IMR-90 (cell line): ENCODE measurements around the gene SLC26A8. TPM values are rescaled to one million over a fixed set of nuclear protein-coding genes. Genes with fewer than 3 reads are reported as not detected.

Experiments
- ATAC-seq: fragments of 200-7000 bp; cut with Tn5 transposase; 2 replicates; pipeline ENCODE4 v1.9.1; 2020; ENCODE audit warnings: low read depth, mild to moderate bottlenecking, moderate library complexity
- BruUV-seq: library from RNA; stranded (reverse); fragments of 400-500 nt; replicated peaks from 2 replicates; lab custom pipeline; 2021; lab: Mats Ljungman, UMichigan
- CTCF ChIA-PET: fragments of 300-600 bp; formaldehyde crosslinking; extraction: SDS; loops from one replicate; lab custom pipeline; 2021; ENCODE audit warnings: antibody characterized with exemption; lab: Yijun Ruan, JAX
- POLR2A ChIA-PET: fragments of 300-600 bp; sonication (Branson Sonifier 250); formaldehyde crosslinking; loops from one replicate; lab custom pipeline; 2022; ENCODE audit warnings: antibody characterized with exemption; ENCODE audit not compliant: unreplicated experiment; lab: Charles Lee
- DNase-seq: peaks from one replicate; pipeline ENCODE4 v3.0.0; 2013
- H2AFZ ChIP-seq: replicated peaks from 2 replicates; pipeline ENCODE3; 2013; ENCODE audit warnings: low read length, mild to moderate bottlenecking; ENCODE audit not compliant: poor library complexity
- H2AK5ac ChIP-seq: 2 replicates; pipeline ENCODE4 v1.6.1; 2013; ENCODE audit warnings: low read depth, low read length, inconsistent platforms
- H2AK9ac ChIP-seq: replicated peaks from 2 replicates; pipeline ENCODE3; 2013; ENCODE audit warnings: mild to moderate bottlenecking, low read depth, low read length, moderate library complexity; ENCODE audit not compliant: poor library complexity
- H2BK120ac ChIP-seq: 2 replicates; pipeline ENCODE4 v1.6.1; 2013; ENCODE audit warnings: low read depth, low read length, inconsistent platforms
- H2BK15ac ChIP-seq: 3 replicates; pipeline ENCODE4 v1.6.1; 2013; ENCODE audit warnings: low read depth, low read length, inconsistent platforms
- H2BK20ac ChIP-seq: 2 replicates; pipeline ENCODE4 v1.6.1; 2013; ENCODE audit warnings: low read depth, mild to moderate bottlenecking, inconsistent platforms, low read length, moderate library complexity
- H2BK5ac ChIP-seq: 2 replicates; pipeline ENCODE4 v1.6.1; 2013; ENCODE audit warnings: mild to moderate bottlenecking, low read depth, low read length, inconsistent platforms; ENCODE audit not compliant: poor library complexity, severe bottlenecking
- H3K14ac ChIP-seq: replicated peaks from 2 replicates; pipeline ENCODE4 v1.6.1; 2013; ENCODE audit warnings: low read depth, low read length, inconsistent platforms
- H3K18ac ChIP-seq: 2 replicates; pipeline ENCODE4 v1.6.1; 2013; ENCODE audit warnings: low read depth, low read length, control low read depth
- H3K23ac ChIP-seq: 2 replicates; pipeline ENCODE4 v1.6.1; 2013; ENCODE audit warnings: low read depth, low read length, inconsistent platforms
- H3K27ac ChIP-seq: 2 replicates; pipeline ENCODE4 v1.5.1; 2013; ENCODE audit warnings: mild to moderate bottlenecking, control low read depth, low read length; ENCODE audit not compliant: insufficient read depth
- H3K27me3 ChIP-seq: 2 replicates; pipeline ENCODE4 v1.6.1; 2013; ENCODE audit warnings: low read length; ENCODE audit not compliant: control insufficient read depth, insufficient read depth
- H3K36me3 ChIP-seq: 2 replicates; pipeline ENCODE4 v1.6.1; 2013; ENCODE audit warnings: low read length, mixed read lengths; ENCODE audit not compliant: control insufficient read depth, insufficient read depth
- H3K4ac ChIP-seq: 2 replicates; pipeline ENCODE4 v1.6.1; 2013; ENCODE audit warnings: low read depth, low read length, inconsistent platforms
- H3K4me1 ChIP-seq: 2 replicates; pipeline ENCODE4 v1.6.1; 2013; ENCODE audit warnings: low read length, mixed read lengths; ENCODE audit not compliant: control insufficient read depth, insufficient read depth
- H3K4me2 ChIP-seq: 2 replicates; pipeline ENCODE4 v1.6.1; 2013; ENCODE audit warnings: low read depth, mild to moderate bottlenecking, control low read depth, low read length, moderate library complexity
- H3K4me3 ChIP-seq: 2 replicates; pipeline ENCODE4 v1.5.1; 2013; ENCODE audit warnings: low read depth, mild to moderate bottlenecking, control low read depth, low read length, moderate library complexity; ENCODE audit not compliant: insufficient read depth
- H3K56ac ChIP-seq: 2 replicates; pipeline ENCODE4 v1.6.1; 2013; ENCODE audit warnings: low read length, inconsistent platforms; ENCODE audit not compliant: insufficient read depth; ENCODE audit errors: extremely low read depth
- H3K79me1 ChIP-seq, 2 experiments: 2 replicates each; pipeline ENCODE4 v1.6.1; 2013; ENCODE audit warnings: low read length in 2 of 2, inconsistent platforms in 1 of 2, low read depth in 1 of 2
- H3K9ac ChIP-seq: 2 replicates; pipeline ENCODE4 v1.6.1; 2013; ENCODE audit warnings: low read depth, low read length, control low read depth
- H3K9me1 ChIP-seq: 2 replicates; pipeline ENCODE4 v1.6.1; 2013; ENCODE audit warnings: low read length, inconsistent platforms; ENCODE audit not compliant: insufficient read depth
- H3K9me3 ChIP-seq: 2 replicates; pipeline ENCODE4 v1.6.1; 2013; ENCODE audit warnings: low read length; ENCODE audit not compliant: control insufficient read depth, insufficient read depth
- H4K20me1 ChIP-seq: 2 replicates; pipeline ENCODE4 v1.6.1; 2013; ENCODE audit warnings: low read length, inconsistent platforms; ENCODE audit not compliant: insufficient read depth
- H4K5ac ChIP-seq: 2 replicates; pipeline ENCODE4 v1.6.1; 2013; ENCODE audit warnings: mild to moderate bottlenecking, low read depth, low read length, control low read depth
- H4K8ac ChIP-seq, 2 experiments: 2 replicates each; pipeline ENCODE4 v1.6.1; 2013; ENCODE audit warnings: low read depth in 2 of 2, low read length in 2 of 2, control low read depth in 1 of 2, inconsistent platforms in 1 of 2
- H4K91ac ChIP-seq: 2 replicates; pipeline ENCODE4 v1.6.1; 2013; ENCODE audit warnings: low read depth, low read length, inconsistent platforms; ENCODE audit not compliant: insufficient read depth
- CEBPB ChIP-seq: IDR thresholded peaks from 2 replicates; pipeline ENCODE4 v1.6.1; 2012; ENCODE audit warnings: low read depth, low read length, improper control_type of control experiment
- FOS ChIP-seq: fragments of 150-350 bp; IDR thresholded peaks from 2 replicates; pipeline ENCODE4 v1.6.1; 2016; ENCODE audit warnings: low read depth, low read length
- MAFK ChIP-seq: IDR thresholded peaks from 2 replicates; pipeline ENCODE4 v1.6.1; 2012; ENCODE audit warnings: low read depth, low read length, improper control_type of control experiment
- RAD21 ChIP-seq: IDR thresholded peaks from 2 replicates; pipeline ENCODE4 v1.6.1; 2012; ENCODE audit warnings: low read length, improper control_type of control experiment
- RCOR1 ChIP-seq: IDR thresholded peaks from 2 replicates; pipeline ENCODE4 v1.6.1; 2012; ENCODE audit warnings: mild to moderate bottlenecking, low read length, improper control_type of control experiment; ENCODE audit not compliant: insufficient replicate concordance
- RFX5 ChIP-seq: IDR thresholded peaks from 2 replicates; pipeline ENCODE4 v1.8.0; 2012; ENCODE audit warnings: low read depth, mild to moderate bottlenecking, low read length, moderate library complexity
- WGBS, 2 experiments: methylation state at CpG; one replicate each; pipeline versions ENCODE4 v1.1.5 to v1.1.7; 2013; ENCODE audit warnings: missing lambda C conversion rate in 2 of 2; ENCODE audit not compliant: insufficient read length in 1 of 2; ENCODE audit errors: extremely low coverage in 2 of 2; 5-methylcytosine and 5-hydroxymethylcytosine counted together
- dilution Hi-C: fragments of 300-500 bp; cut with HindIII; formaldehyde crosslinking; loops from one replicate; pipeline ENCODE4 v1.14.3; 2018; ENCODE audit warnings: low sequenced_read_pairs; ENCODE audit not compliant: unreplicated experiment
- in situ Hi-C: fragments of 300-500 bp; cut with MboI; formaldehyde crosslinking; loops from 3 replicates; pipeline ENCODE4 v1.14.3; 2019; ENCODE audit warnings: low sequenced_read_pairs, inconsistent platforms, mixed read lengths
- intact Hi-C: fragments of 100-400 bp; cut with micrococcal nuclease; formaldehyde crosslinking; loops from 2 replicates; pipeline ENCODE4 v1.10.0; 2022
- polyA plus RNA-seq, 3 experiments: library from polyadenylated mRNA; depleted of rRNA; stranded (reverse); fragments of >200 nt; gene quantifications; 2 replicates each; pipeline ENCODE4 v1.2.3, GENCODE V29; 2012; ENCODE audit warnings: low replicate concordance in 1 of 3
- total RNA-seq: library from RNA; depleted of rRNA; stranded (reverse); fragments of >200 nt; gene quantifications from 2 replicates; pipeline ENCODE4 v1.2.3, GENCODE V29; 2012
- TF ChIP-seq, protein P1 (sequence below): fragments of 150-350 bp; IDR thresholded peaks from 2 replicates; pipeline ENCODE4 v1.6.1; 2016; ENCODE audit warnings: low read depth, mild to moderate bottlenecking, low read length, moderate library complexity, borderline replicate concordance
- TF ChIP-seq, protein P2 (sequence below): fragments of 150-350 bp; IDR thresholded peaks from 2 replicates; pipeline ENCODE4 v1.6.1; 2017; ENCODE audit warnings: mild to moderate bottlenecking, antibody characterized with exemption, low read length, low read depth

SLC26A8 gene
- total and polyA plus RNA-seq, 2 of the 4 experiments (the other 2 are of a cell fraction): 0.07 TPM; not detected in 1

DNA sequence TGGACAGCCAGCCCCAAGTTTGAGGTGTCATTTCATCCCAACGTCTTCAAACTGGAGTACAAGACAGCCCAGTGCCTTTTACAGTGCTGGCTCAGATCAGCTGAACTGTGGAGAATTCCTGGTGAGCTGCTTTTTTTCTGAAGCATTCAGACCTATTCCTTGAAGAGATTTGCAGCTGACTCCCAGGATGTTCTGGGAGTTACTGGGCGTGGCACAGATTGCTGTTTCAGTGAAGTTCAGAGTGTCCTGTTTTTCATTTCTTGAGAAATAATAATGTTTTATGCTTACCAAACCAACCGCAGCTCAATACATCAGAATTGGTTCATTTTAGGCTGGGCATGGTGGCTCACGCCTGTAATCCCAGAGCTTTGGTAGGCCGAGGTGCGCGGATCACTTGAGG is 70.1 kb downstream of the SLC26A8 start:
- Histone ChIP-seq H2BK5ac (no peak overlapping the region), H2AK9ac (no peak overlapping the region), H2AFZ (peak overlapping the region; percentile 61), H3K9ac (no peak overlapping the region), H3K9me1 (peaks cover 4% of the 10 kb centered on the region), H3K4me1 (peaks cover 3% of the 10 kb centered on the region; the same call in 1 of the 2 replicates), H3K23ac (no peak overlapping the region), H3K56ac (no peak overlapping the region), H4K5ac (no peak overlapping the region), H3K9me3 (no peaks in the 10 kb centered on the region), H3K14ac (no peak overlapping the region), H4K91ac (no peak overlapping the region), H3K18ac (no peak overlapping the region), H3K27me3 (peaks cover 8% of the 10 kb centered on the region), H3K4ac (no peak overlapping the region), H4K8ac (no peak overlapping the region), H4K20me1 (no peaks in the 10 kb centered on the region), H3K79me1 (no peaks in the 10 kb centered on the region), H3K36me3 (no peaks in the 10 kb centered on the region), H2BK120ac (no peak overlapping the region), H2BK20ac (no peak overlapping the region), H3K4me2 (no peak overlapping the region), H2BK15ac (no peak overlapping the region), H3K4me3 (no peak overlapping the region), H2AK5ac (no peak overlapping the region), H3K27ac (no peak overlapping the region)
- ChIA-PET CTCF (no interaction called here), POLR2A (no interaction called here)
- intact Hi-C loops: no loop called here
- dilution Hi-C loops: no loop called here
- in situ Hi-C loops: loop anchor here (25.0 kb wide), 1 partner anchor 417 kb away; no protein-coding TSS in a partner anchor
- no TSS peak for BruUV-seq
- WGBS, 2 experiments: 92% methylated on average over 1 of the region's 7 CpGs; no CpG with 5 or more reads in 1 of the 2 experiments
- DNase-seq (peak; percentile 27), ATAC-seq (no peak)
- TF ChIP-seq RFX5 (no peak), RAD21 (no peak), RCOR1 (no peak), FOS (no peak), CEBPB (no peak), MAFK (no peak)
- TF ChIP-seq, protein P1, sequence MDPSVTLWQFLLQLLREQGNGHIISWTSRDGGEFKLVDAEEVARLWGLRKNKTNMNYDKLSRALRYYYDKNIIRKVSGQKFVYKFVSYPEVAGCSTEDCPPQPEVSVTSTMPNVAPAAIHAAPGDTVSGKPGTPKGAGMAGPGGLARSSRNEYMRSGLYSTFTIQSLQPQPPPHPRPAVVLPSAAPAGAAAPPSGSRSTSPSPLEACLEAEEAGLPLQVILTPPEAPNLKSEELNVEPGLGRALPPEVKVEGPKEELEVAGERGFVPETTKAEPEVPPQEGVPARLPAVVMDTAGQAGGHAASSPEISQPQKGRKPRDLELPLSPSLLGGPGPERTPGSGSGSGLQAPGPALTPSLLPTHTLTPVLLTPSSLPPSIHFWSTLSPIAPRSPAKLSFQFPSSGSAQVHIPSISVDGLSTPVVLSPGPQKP: no peak
- TF ChIP-seq, protein P2, sequence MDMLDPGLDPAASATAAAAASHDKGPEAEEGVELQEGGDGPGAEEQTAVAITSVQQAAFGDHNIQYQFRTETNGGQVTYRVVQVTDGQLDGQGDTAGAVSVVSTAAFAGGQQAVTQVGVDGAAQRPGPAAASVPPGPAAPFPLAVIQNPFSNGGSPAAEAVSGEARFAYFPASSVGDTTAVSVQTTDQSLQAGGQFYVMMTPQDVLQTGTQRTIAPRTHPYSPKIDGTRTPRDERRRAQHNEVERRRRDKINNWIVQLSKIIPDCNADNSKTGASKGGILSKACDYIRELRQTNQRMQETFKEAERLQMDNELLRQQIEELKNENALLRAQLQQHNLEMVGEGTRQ: no peak
